Transverse colon (tissue), 4 donors: Measurements from ENCODE around the gene QRICH1.

Experiments used
- CTCF ChIP-seq, 5 experiments: fragments of 200-600 bp in 3 of 5; fragments of 450-650 bp in 2 of 5; sonication (generic) in 3 of 5; IDR thresholded peaks; 1 replicate in 2 of 5; 2 replicates in 3 of 5; pipeline ENCODE4 v1.5.1; 2016 to 2017; ENCODE audit warnings: antibody characterized with exemption in 5 of 5, inconsistent platforms in 3 of 5, mild to moderate bottlenecking in 2 of 5, moderate library complexity in 1 of 5
- EP300 ChIP-seq: sonication (generic); formaldehyde crosslinking; IDR thresholded peaks from one replicate; pipeline ENCODE4 v1.6.1; 2017; ENCODE audit warnings: antibody characterized with exemption, low read depth
- POLR2A ChIP-seq: fragments of 450-650 bp; IDR thresholded peaks from one replicate; pipeline ENCODE4 v1.6.1; 2016; ENCODE audit warnings: antibody characterized with exemption, mild to moderate bottlenecking, moderate library complexity
- POLR2AphosphoS5 ChIP-seq, 3 donors: sonication (generic); formaldehyde crosslinking; IDR thresholded peaks; one replicate each; pipeline ENCODE4 v1.6.1; 2016; ENCODE audit warnings: antibody characterized with exemption in 3 of 3

GRCh38 chr3:49034650-49035049, 59.2 kb downstream of the QRICH1 start:
- no peak for TF ChIP-seq POLR2A
- TF ChIP-seq CTCF (IDR thresholded peaks at IDR 0.05) = no peak
- no peak for TF ChIP-seq POLR2AphosphoS5 (IDR thresholded peaks at IDR 0.05)
- no peak for TF ChIP-seq EP300
